ENCODE data around the gene SNX14. TPM values are rescaled to one million over a fixed set of nuclear protein-coding genes. Genes with fewer than 3 reads are reported as not detected.
"Not testable (repeated sequence)": the region's sequence is repeated elsewhere in the genome, so short reads cannot be mapped to it uniquely, and the experiment has no call there.

The SNX14 gene, protein sequence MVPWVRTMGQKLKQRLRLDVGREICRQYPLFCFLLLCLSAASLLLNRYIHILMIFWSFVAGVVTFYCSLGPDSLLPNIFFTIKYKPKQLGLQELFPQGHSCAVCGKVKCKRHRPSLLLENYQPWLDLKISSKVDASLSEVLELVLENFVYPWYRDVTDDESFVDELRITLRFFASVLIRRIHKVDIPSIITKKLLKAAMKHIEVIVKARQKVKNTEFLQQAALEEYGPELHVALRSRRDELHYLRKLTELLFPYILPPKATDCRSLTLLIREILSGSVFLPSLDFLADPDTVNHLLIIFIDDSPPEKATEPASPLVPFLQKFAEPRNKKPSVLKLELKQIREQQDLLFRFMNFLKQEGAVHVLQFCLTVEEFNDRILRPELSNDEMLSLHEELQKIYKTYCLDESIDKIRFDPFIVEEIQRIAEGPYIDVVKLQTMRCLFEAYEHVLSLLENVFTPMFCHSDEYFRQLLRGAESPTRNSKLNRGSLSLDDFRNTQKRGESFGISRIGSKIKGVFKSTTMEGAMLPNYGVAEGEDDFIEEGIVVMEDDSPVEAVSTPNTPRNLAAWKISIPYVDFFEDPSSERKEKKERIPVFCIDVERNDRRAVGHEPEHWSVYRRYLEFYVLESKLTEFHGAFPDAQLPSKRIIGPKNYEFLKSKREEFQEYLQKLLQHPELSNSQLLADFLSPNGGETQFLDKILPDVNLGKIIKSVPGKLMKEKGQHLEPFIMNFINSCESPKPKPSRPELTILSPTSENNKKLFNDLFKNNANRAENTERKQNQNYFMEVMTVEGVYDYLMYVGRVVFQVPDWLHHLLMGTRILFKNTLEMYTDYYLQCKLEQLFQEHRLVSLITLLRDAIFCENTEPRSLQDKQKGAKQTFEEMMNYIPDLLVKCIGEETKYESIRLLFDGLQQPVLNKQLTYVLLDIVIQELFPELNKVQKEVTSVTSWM
- 84.2 and 99.9 TPM in 2 replicates for total RNA-seq (2014; rRNA removed; shearing (Covaris generic))

DNA sequence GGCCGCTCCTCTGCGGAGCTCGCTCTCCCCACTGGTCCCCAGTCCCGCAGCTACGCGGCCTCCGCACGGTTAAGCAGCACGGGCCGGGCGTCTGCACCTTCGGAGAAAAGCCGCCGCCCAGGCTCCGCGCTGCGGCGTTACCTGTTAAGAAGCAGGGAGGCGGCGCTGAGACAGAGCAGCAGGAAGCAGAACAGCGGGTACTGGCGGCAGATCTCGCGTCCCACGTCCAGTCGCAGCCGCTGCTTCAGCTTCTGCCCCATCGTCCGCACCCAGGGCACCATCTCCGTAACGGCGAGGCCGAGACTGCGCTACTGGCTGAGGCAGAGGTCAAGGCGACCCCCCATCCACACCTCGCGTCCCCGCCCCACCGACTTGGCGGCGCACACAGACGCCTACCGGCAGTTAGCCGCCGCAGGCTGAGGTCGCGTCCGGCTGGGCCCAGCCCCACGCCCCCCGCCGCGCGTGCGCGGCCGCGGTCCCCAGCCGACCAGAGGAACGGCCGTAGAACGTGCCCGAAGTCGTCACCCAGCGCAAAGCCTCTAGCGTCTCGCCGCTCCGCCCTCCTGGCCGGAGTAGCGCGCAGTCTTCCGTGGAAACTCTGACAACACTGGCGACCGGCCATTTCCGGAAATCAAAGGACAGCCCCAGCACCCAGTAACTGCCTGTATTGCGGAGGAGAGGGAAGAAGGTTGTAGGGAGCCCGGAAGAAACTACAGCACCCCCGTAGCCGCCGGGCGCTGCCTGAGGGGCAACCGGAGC lies at the start of gene SNX14:
Gene SNX14 (minus strand): TSS at position 421 of the 759 bp plus-strand sequence. CDS start 140 bp downstream, at position 281.
- peak; percentile 90 for DNase-seq (ENCODE audit: low spot score)

DNA sequence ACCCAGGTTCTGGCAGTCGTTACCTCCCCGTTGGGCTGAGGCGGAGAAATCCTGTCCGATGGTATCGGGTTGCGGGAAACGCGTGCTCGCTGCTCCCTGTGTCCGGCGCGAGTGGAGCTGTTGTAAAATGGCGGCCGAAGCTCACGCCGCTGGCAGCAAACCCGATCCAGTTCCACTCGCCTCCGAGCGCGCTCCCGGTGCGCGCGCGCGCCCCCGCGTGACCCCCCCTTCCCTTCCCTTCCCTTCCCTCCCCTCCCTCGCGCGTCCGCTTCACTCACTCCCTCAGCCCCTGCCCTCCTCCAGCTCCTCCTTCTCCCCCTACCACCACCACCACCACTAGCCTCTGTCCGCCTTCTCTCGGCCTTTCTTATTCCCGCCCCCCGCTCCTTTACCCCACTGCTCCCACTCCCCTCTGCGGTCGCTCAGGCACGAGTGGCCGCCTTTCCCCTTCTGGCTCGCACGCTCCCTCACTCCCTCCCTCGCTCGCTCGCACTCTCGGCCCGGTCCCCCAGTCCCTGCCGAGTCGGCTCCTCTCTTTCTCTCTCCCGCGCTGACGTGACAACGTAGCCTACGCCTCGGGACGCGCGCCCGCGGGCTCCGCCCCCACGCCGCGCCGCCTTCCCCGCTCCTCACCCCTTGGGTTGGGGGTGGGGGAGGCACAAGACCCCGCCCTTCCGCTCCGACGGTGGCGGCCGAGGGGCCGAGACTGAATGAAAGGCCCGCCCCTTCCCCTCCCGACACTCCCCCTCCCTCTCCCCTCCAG lies 49.3 kb upstream of the SNX14 start, which contains the start of gene SYNCRIP:
Gene SYNCRIP (minus strand): TSS at position 113 of the 763 bp plus-strand sequence. CDS start 1,447 bp downstream, outside the sequence.
- DNase-seq (ENCODE audit: low spot score) = peak; percentile 94

DNA sequence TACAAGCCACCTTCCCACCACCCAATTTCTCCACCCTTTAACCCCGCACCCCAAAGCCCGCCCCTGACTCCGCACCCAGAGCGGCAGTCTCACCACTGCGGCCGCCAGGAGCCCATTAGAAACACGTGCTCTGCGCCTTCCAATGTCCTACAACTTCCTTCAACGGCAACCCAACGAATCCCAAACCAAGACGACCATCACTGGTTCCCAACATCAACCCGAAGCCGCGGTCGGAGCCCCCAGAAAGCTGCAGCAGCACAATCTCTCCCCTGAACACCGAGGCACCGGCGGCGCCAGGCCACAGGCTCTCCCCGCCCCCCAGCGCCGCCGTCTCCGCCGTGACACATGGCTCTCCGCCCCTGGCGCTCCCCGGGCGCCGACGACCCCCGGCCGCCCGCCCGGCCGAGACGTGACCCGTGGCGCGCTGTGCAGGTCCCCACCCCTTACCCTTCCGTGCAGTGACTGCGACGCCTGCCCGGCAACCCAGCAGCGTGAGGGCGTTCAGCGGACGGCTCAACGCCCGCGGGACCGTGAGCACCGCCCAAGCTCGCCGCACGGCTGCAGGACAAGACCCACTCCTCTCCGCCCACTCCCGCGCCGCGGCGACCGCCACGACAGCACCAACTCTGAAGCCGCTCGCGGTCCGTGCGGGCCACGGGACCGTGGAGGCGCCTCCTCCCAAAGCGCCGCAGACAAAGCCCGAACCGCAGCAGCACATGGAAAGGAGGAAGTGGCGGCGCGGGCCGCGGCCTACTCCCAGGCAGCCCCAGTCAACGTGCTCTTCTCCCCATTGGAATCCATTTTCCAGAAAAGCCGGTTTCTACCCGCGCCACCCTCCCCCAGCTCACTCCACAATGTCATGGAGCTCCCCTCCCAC lies 48.5 kb upstream of the SNX14 start:
- DNase-seq (ENCODE audit: low spot score) = no peak

DNA sequence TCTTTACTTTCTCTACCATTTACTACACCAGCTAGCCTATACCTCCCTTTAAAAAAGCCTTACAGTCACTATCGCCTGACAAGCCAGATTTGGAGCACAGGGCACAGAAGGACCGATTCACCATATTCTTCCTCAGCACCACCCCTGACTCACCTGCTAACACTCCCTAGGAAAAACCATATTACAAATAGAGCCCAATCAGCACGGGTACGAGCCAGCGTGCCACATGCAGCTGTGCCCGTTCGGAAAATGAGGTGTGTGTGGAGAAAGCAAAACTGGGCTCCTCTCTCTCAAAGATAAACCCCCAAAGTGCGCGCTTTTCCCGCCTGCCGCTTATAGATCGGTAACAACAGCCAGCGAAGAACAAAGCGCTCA lies 47.9 kb upstream of the SNX14 start:
- DNase-seq (ENCODE audit: low spot score) = no peak

DNA sequence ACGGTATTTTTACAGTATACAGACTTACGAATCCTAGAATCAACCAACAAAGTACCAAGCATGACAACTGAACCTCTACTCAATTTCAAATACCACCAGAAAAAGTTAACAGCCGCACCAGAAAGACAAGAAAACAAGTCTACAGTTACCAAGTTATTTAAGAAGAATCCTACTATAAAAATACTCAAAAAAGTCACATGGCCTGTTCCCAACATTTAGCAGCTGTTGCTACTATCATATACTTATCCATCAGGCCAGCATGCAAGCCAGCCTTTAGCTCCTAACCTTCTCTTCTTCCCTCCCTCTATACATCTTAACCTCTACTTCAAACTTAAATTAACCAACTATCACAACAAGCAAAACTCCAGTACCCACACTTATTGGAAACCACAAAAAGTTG lies 47.2 kb upstream of the SNX14 start:
- no peak for DNase-seq (ENCODE audit: low spot score)

DNA sequence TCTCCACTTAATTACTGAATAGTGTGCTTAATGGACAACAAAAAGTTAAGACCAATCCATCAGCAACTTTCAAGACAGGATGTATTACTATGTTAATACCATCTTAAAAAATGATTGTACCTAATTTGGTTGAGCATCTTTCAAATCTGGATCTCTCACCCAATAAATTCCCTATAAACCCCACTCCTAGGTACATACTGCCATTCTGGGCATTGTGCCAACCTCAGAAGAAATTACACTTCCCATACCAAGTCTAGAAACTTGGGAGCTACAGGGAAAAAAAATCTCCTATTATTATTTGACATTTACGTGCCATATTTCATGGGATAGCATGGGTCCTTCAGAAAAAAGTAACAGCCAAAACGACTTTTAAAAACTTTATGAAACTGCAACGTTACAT lies 43.9 kb upstream of the SNX14 start:
- DNase-seq (ENCODE audit: low spot score) = no peak

DNA sequence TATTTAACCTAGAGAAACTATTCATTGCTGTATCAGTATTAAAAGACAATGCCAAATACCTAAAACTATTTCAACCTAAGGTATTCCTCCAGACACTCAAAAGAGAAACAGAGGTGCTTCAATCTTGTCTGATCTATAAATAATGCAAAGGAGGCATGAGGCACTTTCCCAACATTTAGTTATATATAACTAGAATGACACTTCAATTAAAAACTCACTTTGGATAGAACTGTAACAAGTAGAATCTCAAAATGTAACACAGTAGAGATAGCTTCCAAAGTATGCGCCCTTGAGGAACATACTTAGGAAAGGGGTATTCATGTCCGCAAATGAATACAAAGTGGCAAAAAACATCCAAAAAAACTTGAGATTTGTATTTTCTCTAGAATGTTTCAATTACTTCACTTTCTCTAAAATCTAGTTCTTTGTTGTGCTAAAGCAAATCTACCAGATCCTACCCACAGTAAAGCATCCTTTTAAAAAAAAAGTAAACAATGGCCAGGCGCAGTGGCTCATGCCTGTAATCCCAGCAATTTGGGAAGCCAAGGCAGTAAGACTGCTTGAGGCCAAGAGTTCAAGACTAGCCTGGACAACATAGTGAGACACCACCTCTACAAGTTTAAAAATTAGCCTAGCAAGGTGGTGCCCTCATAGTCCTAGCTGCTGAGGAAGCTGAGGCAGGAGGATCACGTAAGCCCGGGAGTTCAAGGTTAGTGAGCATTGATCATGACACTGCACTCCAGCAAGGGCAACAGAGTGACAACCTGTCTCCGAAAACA lies 38.7 kb upstream of the SNX14 start:
- DNase-seq (ENCODE audit: low spot score) = no peak

DNA sequence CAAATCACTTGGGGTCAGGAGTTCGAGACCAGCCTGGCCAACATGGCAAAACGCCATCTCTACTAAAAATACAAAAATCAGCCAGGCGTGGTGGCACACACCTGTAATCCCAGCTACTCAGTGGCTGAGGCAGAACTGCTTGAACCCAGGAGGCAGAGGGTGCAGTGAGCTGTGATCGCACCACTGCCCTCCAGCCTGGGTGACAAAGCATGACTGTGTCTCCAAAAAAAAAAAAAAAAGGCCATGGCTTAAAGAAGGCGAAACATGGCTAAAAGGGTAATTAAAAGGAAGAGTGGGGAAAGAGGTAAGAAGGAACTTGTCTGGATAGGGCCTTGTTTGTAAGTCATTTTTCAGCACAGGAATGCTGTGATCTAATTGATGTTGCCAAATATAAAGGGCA lies 37.5 kb upstream of the SNX14 start:
- not testable (repeated sequence) for DNase-seq (ENCODE audit: low spot score)

DNA sequence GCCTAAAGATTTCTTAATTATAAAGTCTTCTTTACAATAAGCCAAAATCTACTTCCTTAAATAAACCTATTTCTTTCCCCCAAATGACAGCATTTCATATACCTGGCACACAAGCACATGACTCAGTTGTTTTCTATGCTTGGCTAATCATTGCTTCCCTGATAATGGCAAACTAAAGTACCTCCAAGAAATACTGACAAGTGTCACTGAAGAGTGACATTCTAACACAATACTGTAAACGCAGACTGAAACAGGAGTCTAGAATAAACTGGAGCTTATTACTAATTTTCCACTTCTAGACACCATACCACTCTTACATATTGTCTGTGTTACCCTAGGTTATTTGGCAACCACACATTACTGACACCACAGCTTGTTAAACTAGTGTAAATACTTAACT lies 34.7 kb upstream of the SNX14 start:
- no peak for DNase-seq (ENCODE audit: low spot score)

DNA sequence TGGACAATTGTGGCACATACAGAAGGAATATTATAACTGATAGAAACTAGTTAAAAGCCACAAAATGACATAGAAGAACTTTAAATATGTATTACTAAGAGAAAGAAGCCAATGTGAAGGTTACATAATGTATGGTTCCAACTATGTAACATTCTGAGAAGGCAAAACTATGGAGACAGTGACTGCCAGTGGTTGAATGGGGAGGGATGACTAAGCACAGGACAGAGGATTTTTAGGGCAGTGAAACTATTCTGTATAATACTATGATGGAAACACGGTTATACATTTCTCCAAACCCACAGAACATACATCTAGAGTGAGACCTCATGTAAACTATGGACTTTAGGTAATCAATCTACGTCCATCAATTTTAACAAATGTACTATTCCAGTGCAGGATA lies 26.6 kb upstream of the SNX14 start:
- no peak for DNase-seq (ENCODE audit: low spot score)

DNA sequence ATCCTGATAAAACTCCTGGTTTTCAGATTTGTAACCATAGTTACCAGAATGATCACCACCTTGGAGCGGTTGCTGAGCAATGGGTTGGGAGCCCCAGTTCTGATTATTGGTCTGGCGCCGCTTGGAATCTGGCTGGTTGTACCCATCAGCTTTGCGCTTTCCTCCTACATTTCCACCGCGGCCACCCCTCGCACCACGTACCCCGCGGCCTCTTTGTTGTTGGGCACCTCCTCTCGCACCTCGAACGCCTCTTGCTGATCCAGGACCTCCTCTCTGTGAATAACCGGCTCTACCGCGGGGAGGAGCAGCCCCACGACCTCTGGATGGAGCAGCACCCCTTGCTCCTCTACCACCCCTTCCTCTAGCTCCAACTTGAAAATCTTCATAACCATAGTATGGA lies 21.1 kb upstream of the SNX14 start:
- no peak for DNase-seq (ENCODE audit: low spot score)

DNA sequence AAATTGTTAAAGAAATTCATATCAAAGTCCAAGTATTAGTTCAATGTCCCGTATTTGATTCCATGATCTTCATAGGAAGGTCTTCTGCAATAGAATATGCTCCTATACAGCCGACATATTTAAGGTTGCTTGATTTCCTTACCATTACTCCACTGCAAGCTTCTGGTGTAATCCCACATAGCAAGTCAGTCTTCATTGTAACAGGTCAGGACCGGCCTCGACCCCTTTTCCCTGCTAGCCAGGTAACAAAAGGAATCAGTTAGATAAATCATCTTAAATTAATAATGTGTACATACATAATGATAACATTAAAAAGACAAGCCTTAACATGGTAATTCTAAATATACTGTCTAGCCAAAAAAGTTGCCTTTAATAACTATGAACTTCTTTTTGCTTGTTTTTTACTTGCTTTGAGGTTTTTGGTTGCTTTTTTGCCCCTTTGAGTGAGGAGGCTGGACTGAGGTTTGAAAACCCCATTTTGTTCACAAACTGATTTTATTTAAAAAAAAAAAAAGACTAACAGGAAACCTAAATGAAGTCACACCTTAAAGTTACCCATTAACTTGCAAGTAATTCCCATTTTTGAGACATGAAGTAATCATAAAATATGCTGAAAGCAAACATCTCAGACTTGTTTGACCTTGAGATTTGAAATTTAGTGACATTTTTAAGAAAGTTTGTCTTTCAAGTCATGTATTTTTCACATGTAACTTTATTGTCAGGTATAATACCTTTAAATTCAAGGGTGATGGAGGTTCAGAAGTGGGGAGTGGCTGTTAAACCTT lies 19.2 kb upstream of the SNX14 start:
- no peak for DNase-seq (ENCODE audit: low spot score)

DNA sequence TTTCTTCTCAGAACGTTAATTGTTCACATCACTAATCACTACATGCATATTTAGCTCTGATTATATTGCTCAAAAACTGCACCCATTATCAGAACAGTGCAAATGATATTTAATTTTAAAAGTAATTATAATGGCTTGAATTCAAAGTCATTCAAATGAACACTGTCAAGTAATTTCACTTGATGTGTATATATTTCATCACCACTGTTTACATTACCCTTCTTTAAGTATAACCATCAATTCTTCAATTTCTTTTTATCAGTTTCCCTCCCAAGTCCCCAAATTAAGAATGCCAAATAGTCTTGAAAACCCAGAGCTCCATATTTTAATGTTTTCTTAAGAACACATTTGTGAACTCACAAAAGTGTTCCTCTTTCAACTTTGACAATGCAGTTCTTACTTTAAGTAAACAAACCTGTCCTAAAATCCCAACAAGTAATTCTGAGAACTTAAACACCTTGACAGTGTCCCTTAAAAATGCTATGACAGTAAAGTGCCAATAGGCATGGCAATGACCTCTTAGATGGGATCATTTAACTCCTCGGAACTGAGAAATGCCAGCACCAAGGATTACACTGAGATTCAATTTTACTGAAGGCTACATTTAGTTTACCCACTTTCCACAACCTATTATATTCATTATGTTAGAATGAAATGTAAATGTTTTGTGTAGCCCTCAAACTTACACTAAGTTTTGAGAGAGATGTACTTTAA lies 16.7 kb upstream of the SNX14 start:
- no peak for DNase-seq (ENCODE audit: low spot score)

DNA sequence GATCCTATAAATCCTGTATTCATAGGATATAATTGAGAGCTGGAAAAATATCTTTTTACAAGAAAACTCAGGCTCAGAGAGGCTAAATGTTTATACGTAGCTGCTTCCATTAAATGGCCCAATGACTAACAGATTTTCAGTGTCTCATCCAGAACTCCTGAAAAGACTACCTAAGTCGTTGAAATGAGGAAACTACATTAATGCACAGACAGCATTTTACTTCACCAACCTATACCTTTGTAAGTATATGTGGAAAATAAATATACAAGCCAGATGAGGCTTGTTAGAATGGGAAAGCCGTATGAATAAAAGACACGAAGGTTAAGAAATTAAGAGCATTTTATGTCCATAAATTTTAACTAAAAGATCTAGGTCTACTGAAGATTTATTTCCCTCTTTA lies 8.4 kb upstream of the SNX14 start:
- no peak for DNase-seq (ENCODE audit: low spot score)

DNA sequence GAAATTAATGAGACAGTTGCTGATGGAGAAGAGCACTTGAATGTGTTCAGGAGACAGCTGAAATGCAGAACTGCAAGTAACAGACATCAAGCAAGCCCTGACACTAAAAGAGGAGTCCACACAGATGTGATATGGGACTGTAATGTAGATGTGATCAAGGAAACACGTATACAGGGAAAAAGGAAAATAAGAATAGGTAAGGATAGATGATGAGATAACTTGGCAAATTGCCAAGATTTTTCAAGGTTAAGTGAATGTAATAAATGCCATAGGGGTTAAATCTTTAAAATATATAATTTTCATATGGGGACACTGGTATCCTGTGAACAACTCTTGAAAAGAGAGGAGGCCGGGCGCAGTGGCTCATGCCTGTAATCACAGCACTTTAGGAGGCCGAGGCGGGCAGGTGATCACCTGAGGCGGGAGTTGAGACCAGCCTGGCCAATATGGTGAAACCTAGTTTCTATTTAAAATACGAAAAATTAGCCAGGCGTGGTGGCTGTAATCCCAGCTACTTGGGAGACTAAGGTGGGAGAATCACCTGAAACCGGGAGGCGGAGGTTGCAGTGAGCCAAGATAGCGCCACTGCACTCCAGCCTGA lies 7.2 kb upstream of the SNX14 start:
- no peak for DNase-seq (ENCODE audit: low spot score)

DNA sequence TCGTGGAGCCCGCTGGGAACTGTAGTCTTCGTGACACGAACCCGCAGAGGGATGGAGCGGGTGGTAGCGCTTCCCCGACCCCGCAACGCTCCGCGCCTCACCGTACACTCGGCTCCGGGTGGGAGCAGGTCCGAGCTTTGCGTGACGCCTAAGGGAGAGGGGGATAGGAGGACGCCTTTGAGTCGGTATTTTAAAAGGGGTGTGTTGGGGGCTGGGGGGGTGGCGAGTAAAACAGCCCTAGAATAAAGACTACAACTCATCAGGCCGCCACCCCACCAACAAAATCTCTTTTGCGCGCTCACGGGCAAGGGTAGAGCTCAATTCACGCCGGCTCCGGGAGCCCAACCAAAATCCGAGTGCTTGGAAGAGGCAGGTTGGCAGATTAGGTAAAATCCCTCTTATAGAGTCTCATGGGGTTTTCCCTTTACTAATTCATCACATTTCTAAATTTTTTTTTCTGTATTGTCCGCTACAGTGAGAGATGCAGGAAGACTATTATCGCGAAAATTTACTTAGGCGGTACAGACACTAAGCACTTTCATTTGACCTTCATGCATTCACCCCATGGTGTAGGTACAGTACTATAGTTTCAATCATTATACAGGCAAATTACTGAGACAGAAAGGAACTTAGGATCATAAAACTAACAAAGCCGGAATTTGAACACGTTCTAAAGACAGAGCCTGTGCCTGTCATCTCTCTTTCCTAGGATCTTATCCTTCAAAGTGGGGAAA lies 706 bp upstream of the SNX14 start:
- DNase-seq (ENCODE audit: low spot score) = peak; percentile 10

DNA sequence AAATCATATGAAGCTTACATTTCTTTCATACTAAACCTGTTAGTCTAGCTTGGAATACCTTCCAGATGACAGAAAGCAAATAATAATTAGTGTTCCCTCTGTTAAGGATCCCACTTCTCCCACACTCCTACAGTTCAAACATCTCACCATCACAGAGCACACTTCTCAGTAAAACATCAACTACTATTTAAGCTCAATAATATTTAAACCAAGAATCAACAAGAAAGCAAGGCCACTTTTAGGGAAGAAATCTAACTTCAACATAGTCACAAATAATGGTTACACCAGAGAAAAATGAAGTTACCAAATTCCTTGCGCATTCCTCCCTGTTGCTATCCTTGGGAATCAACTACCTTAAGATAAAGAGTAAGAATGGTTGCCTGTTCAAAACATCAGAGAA lies 1.6 kb downstream of the SNX14 start:
- no peak for DNase-seq (ENCODE audit: low spot score)

Measured in A172 (cell line).